ENCODE measurements around the gene CARD10.
"Not testable (repeated sequence)": the region's sequence is repeated elsewhere in the genome, so short reads cannot be mapped to it uniquely, and the experiment has no call there.

DNA sequence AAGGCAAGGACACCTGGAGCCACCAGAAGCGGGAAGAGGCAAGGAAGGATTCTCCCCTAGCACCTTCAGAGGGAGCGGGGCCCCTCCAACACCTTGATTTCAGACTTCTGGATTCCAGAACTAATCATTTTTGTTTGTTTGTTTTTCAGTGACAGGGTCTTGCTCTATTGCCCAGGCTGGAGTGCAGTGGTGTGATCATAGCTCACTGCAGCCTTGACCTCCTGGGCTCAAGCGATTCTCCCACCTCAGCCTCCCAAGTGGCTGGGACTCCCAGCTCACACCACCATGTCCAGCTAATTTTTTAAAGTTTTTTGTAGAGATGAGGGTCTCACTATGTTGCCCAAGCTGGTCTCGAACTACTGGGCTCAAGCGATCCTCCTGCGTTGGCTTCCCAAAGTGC is 20.6 kb upstream of the CARD10 start:
- not testable (repeated sequence) for TF ChIP-seq NR3C1 (CRISPR knock-in tag; conservative IDR thresholded peaks at IDR 0.05; ENCODE audit: low read depth); CREM (CRISPR knock-in tag; IDR thresholded peaks at IDR 0.05)

Data from WTC11 (cell line).